K562 treated with DMSO at 1 percent for 24 hours (cell line): Measurements from ENCODE around the gene C19orf81. TPM values are rescaled to one million over a fixed set of nuclear protein-coding genes. Genes with fewer than 3 reads are reported as not detected.

Source experiments
- total RNA-seq: library from RNA; unstranded; fragments of 300-600 nt; gene quantifications from 2 replicates; pipeline ENCODE4 v1.2.3, GENCODE V29; 2022; ENCODE audit warnings: low read depth; ENCODE audit not compliant: insufficient read depth

The C19orf81 gene
- total RNA-seq: 42.3 and 60.5 TPM in 2 replicates

GRCh38 chr19:50649433-50650391 is at the start of gene C19orf81:
Gene C19orf81 (plus strand): TSS chr19:50649445. CDS start chr19:50649445, 0 bp downstream.

GRCh38 chr19:50639121-50640112 is 9.8 kb upstream of the C19orf81 start, which contains the start of gene SYT3:
Gene SYT3 (minus strand): TSS chr19:50639881. CDS start chr19:50637411, 2,470 bp downstream.

Other genes starting within 250 kb of the C19orf81 start
- 0.60 and 0.97 TPM in 2 replicates for gene SPIB, start 230.5 kb upstream of the C19orf81 start, total RNA-seq
- 0.16 TPM in 1 of 2 replicates, not detected in the other for gene MYBPC2, start 216.6 kb upstream of the C19orf81 start, total RNA-seq
- gene EMC10, start 172.9 kb upstream of the C19orf81 start, total RNA-seq: 116 and 120 TPM in 2 replicates
- 4.2 and 6.0 TPM in 2 replicates for gene GARIN5A, start 172.6 kb upstream of the C19orf81 start, total RNA-seq
- 31.3 and 32.6 TPM in 2 replicates for gene JOSD2, start 138.3 kb upstream of the C19orf81 start, total RNA-seq
- gene ASPDH, start 135.5 kb upstream of the C19orf81 start, total RNA-seq: 2.6 and 3.9 TPM in 2 replicates
- gene LRRC4B, start 81.0 kb upstream of the C19orf81 start, total RNA-seq: 15.2 and 15.9 TPM in 2 replicates
- 7.3 and 8.9 TPM in 2 replicates for gene SYT3, start 9.6 kb upstream of the C19orf81 start, total RNA-seq
- gene SHANK1, start 70.4 kb downstream of the C19orf81 start, total RNA-seq: 0.27 TPM in 1 of 2 replicates, not detected in the other
- gene CLEC11A, start 73.9 kb downstream of the C19orf81 start, total RNA-seq: 94.9 and 103 TPM in 2 replicates
- 0.59 TPM in 1 of 2 replicates, not detected in the other for gene GPR32, start 121.0 kb downstream of the C19orf81 start, total RNA-seq
- gene ACP4, start 141.0 kb downstream of the C19orf81 start, total RNA-seq: not detected in 2 replicates
- gene KLK1, start 174.3 kb downstream of the C19orf81 start, total RNA-seq: 19.2 and 20.0 TPM in 2 replicates
- 0.56 TPM in 1 of 2 replicates, not detected in the other for gene KLK15, start 184.1 kb downstream of the C19orf81 start, total RNA-seq
- gene KLK3, start 205.5 kb downstream of the C19orf81 start, total RNA-seq: not detected in 2 replicates
- not detected in 2 replicates for gene KLK2, start 224.0 kb downstream of the C19orf81 start, total RNA-seq